Neural cell (in vitro differentiated cells): ENCODE data around the gene SLC16A8. TPM values are rescaled to one million over a fixed set of nuclear protein-coding genes. Genes with fewer than 3 reads are reported as not detected.

Source experiments
- H2AFZ ChIP-seq: fragments of 200-600, 300-800 bp; sonication (generic), shearing (Covaris generic); 2 replicates; pipeline ENCODE4 v1.6.0; 2014; ENCODE audit warnings: low read depth, mild to moderate bottlenecking, antibody characterized with exemption, low read length, moderate library complexity
- H3F3A ChIP-seq: fragments of 200-600 bp; shearing (Covaris generic); 2 replicates; pipeline ENCODE4 v1.6.1; 2016; ENCODE audit warnings: mild to moderate bottlenecking, moderate library complexity, mixed read lengths, antibody characterized with exemption, low read length; ENCODE audit not compliant: insufficient read depth, poor library complexity, severe bottlenecking
- H3K27ac ChIP-seq: fragments of 200-600, 300-800 bp; sonication (generic), shearing (Covaris generic); 2 replicates; pipeline ENCODE4 v1.5.1; 2014; ENCODE audit warnings: mild to moderate bottlenecking, low read length, moderate library complexity
- H3K27me3 ChIP-seq: fragments of 300-800, 200-600 bp; sonication (generic), shearing (Covaris generic); 2 replicates; pipeline ENCODE4 v1.6.0; 2014; ENCODE audit warnings: mild to moderate bottlenecking, low read depth, low read length, moderate library complexity; ENCODE audit not compliant: insufficient read depth
- H3K36me3 ChIP-seq: fragments of 300-800, 200-600 bp; sonication (generic), shearing (Covaris generic); 2 replicates; pipeline ENCODE4 v1.5.1; 2014; ENCODE audit warnings: mild to moderate bottlenecking, antibody characterized with exemption, low read length, moderate library complexity; ENCODE audit not compliant: insufficient read depth
- H3K4me2 ChIP-seq: fragments of 300-800, 200-600 bp; sonication (generic), shearing (Covaris generic); 2 replicates; pipeline ENCODE4 v1.6.0; 2014; ENCODE audit warnings: mild to moderate bottlenecking, low read length
- H3K4me3 ChIP-seq: fragments of 300-800, 200-600 bp; sonication (generic), shearing (Covaris generic); 2 replicates; pipeline ENCODE4 v1.5.1; 2014; ENCODE audit warnings: mild to moderate bottlenecking, low read length, moderate library complexity
- H3K79me2 ChIP-seq: fragments of 200-600 bp; shearing (Covaris generic); replicated peaks from 2 replicates; pipeline ENCODE4 v1.6.0; 2014; ENCODE audit warnings: mild to moderate bottlenecking, low read length, moderate library complexity; ENCODE audit not compliant: insufficient read depth
- H3K9ac ChIP-seq: fragments of 300-800, 200-600 bp; sonication (generic), shearing (Covaris generic); 2 replicates; pipeline ENCODE4 v1.6.1; 2016; ENCODE audit warnings: mild to moderate bottlenecking, low read length, mixed read lengths
- H3K9me2 ChIP-seq: fragments of 200-600 bp; shearing (Covaris generic); 2 replicates; pipeline ENCODE4 v1.6.1; 2016; ENCODE audit warnings: mild to moderate bottlenecking, low read length, mixed read lengths; ENCODE audit not compliant: insufficient read depth
- H3K9me3 ChIP-seq: fragments of 200-600, 300-800 bp; sonication (generic), shearing (Covaris generic); 2 replicates; pipeline ENCODE4 v1.6.1; 2016; ENCODE audit warnings: mild to moderate bottlenecking, mixed run types, low read length, moderate library complexity, mixed read lengths
- H4K20me1 ChIP-seq: fragments of 200-600 bp; shearing (Covaris generic); 2 replicates; pipeline ENCODE4 v1.6.1; 2016; ENCODE audit warnings: mild to moderate bottlenecking, mixed run types; ENCODE audit not compliant: insufficient read depth
- CTCF ChIP-seq: fragments of 450-650 bp; IDR thresholded peaks from 2 replicates; pipeline ENCODE4 v1.5.1; 2014; ENCODE audit warnings: antibody characterized with exemption, mild to moderate bottlenecking, moderate library complexity; ENCODE audit not compliant: poor library complexity, severe bottlenecking
- EP300 ChIP-seq: fragments of 450-650 bp; conservative IDR thresholded peaks from 2 replicates; pipeline ENCODE4 v1.6.1; 2014; ENCODE audit warnings: antibody characterized with exemption, mild to moderate bottlenecking, moderate library complexity; ENCODE audit not compliant: poor library complexity, severe bottlenecking
- EZH2 ChIP-seq: fragments of 200-600, 300-800 bp; shearing (Covaris generic), sonication (generic); IDR thresholded peaks from 2 replicates; pipeline ENCODE4 v1.6.1; 2014; ENCODE audit warnings: antibody characterized with exemption, low read length, borderline replicate concordance, mild to moderate bottlenecking; ENCODE audit not compliant: insufficient read depth, poor library complexity, severe bottlenecking
- MXI1 ChIP-seq: fragments of 450-650 bp; conservative IDR thresholded peaks from 2 replicates; pipeline ENCODE4 v1.6.1; 2014; ENCODE audit warnings: antibody characterized with exemption, mild to moderate bottlenecking; ENCODE audit not compliant: poor library complexity, severe bottlenecking
- RAD21 ChIP-seq: fragments of 450-650 bp; conservative IDR thresholded peaks from 2 replicates; pipeline ENCODE4 v1.6.1; 2014; ENCODE audit warnings: antibody characterized with exemption, mild to moderate bottlenecking, moderate library complexity
- SMC3 ChIP-seq: fragments of 450-650 bp; conservative IDR thresholded peaks from 2 replicates; pipeline ENCODE4 v1.6.1; 2014; ENCODE audit warnings: antibody characterized with exemption, mild to moderate bottlenecking, moderate library complexity; ENCODE audit not compliant: poor library complexity
- TAF1 ChIP-seq: IDR thresholded peaks from 2 replicates; pipeline ENCODE4 v1.6.1; 2012; ENCODE audit warnings: low read depth
- polyA plus RNA-seq: library from polyadenylated mRNA; depleted of rRNA; stranded (reverse); fragments of >200 nt; gene quantifications from 2 replicates; pipeline ENCODE4 v1.2.3, GENCODE V29; 2014

Gene SLC16A8
- polyA plus RNA-seq, 1 donor from 2014 or later = not detected

DNA sequence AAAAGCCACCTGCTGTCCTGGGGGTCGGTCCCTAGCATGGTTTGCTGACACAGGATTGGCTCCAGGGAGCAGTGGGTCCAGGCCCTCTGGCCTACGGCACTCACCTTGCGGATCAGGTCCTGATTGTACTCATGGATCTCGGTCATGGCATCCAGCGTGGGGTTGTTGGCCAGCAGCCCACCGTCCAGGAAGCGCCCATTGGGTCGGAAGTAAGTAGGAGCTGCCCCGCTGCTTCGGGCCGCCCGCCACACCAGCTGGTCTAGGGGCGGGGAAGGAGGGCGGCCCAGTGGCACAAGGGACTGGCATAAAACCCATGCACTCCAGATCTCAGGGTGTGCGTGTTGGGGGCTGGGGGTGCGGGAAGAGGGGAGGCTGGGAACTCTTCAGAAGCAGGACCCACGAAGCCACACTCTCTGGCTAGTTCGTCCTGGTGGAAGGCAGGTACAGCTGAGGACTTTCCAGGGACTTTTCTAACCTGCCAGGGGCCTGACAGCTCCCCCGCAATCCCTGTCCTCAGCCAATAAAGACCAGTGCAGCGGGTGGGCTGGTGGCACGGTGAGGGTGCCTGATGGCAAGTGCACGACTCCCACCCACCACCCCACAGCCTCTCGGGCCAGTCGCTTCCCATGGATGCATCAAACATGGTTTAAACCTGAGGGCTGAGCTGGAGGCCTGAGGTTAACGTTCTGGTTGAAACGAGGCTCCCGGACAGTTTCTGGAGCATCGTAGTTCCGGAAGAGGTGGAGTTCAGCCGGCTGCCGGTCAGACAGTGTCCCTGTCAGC is 31.6 kb upstream of the SLC16A8 start:
- H3K9ac ChIP-seq = no peak overlapping the region
- H4K20me1 ChIP-seq = no peaks in the 10 kb centered on the region
- no peaks in the 10 kb centered on the region for H3K36me3 ChIP-seq
- no peaks in the 10 kb centered on the region for H3F3A ChIP-seq
- TF ChIP-seq SMC3 (no peak), MXI1 (no peak), EZH2 (no peak), EP300 (no peak), CTCF (no peak), RAD21 (no peak)
- no peak overlapping the region for H3K27ac ChIP-seq
- no peak overlapping the region for H3K4me2 ChIP-seq
- no peaks in the 10 kb centered on the region for H3K79me2 ChIP-seq
- H3K27me3 ChIP-seq = no peaks in the 10 kb centered on the region
- no peaks in the 10 kb centered on the region for H3K9me2 ChIP-seq
- H2AFZ ChIP-seq = no peak overlapping the region
- no peak overlapping the region for H3K4me3 ChIP-seq
- no peaks in the 10 kb centered on the region for H3K9me3 ChIP-seq

- Histone ChIP-seq H3K27ac (no peak overlapping the region), H2AFZ (no peak overlapping the region), H3F3A (no peaks in the 10 kb centered on the region), H3K79me2 (no peaks in the 10 kb centered on the region), H3K9me3 (no peaks in the 10 kb centered on the region), H3K27me3 (no peaks in the 10 kb centered on the region), H3K9ac (no peak overlapping the region), H4K20me1 (no peaks in the 10 kb centered on the region), H3K4me3 (no peak overlapping the region), H3K4me2 (no peak overlapping the region), H3K36me3 (no peaks in the 10 kb centered on the region), H3K9me2 (no peaks in the 10 kb centered on the region)
- TF ChIP-seq CTCF (peak; percentile 81), RAD21 (peak; percentile 65), TAF1 (no peak), SMC3 (peak; percentile 74)
These were observed 30.8 kb upstream of the SLC16A8 start for GRCh38 chr22:38114484-38115398.
